ENCODE measurements around the gene ZNF181.
A peak's percentile ranks its signal among the peaks of the same experiment; 100 is the strongest.

Gene ZNF181

GRCh38 chr19:34759218-34759917 is 25.3 kb downstream of the ZNF181 start:
- DNase-seq: no peak

DNA sequence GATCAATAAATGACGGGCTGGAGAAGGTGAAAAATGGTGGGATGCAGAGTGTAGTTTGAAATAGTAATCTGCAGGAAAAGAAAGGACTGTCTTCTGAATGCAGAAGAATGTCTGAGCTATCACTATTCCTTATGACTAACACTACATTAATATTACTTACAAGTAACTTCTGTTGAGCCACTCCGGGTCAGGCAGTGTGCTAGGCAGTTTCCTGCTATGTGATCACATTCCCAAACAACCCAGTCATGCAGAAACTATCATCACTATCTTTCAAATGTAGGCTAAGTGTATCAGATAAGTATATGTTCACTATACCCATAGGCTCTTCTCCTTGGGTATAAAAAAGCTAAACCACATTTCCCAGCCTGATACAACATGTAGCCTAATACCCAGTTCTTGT is 32.3 kb downstream of the ZNF181 start:
- no peak for DNase-seq

DNA sequence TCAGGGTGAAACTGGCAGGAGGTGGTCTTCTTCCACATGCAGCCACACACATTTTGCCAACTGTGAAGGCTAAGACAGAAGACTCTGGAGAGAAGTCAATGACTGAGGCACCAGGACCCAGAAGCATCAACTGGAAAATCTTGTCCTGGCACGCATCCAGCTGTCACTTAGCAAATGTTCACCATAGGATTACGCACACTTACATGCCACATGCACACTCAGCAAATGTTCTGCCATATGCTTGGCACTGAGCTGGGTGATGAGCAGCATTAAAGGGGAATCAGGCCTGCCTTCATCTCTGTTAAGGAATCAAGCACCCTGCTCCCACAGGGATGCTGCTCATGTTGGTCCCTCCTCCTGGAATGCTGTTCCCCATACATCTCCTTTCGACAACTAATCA is 33.9 kb downstream of the ZNF181 start:
- DNase-seq: no peak

- peak; percentile 86 for DNase-seq
Observed at GRCh38 chr19:34772697-34773554, 38.9 kb downstream of the ZNF181 start, which contains the start of gene ZNF599. Gene ZNF599, minus strand, starts transcription at chr19:34773215. Its CDS starts 374 bp downstream, at chr19:34772841.

DNA sequence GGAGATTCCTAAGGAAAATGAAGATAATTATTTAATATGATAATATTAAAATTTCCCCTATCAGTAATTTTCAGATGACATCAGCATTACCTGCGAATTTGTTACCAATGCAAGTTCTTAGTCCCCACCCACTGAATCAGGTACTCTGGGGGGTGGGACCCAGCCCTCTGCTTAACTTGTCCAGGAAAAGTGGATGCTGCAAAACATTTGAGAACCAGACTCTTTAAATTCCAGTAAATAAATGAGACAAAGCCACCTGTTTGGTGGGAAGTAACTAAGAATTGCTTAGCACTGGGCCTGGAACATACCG is 39.5 kb downstream of the ZNF181 start:
- no peak for DNase-seq

DNA sequence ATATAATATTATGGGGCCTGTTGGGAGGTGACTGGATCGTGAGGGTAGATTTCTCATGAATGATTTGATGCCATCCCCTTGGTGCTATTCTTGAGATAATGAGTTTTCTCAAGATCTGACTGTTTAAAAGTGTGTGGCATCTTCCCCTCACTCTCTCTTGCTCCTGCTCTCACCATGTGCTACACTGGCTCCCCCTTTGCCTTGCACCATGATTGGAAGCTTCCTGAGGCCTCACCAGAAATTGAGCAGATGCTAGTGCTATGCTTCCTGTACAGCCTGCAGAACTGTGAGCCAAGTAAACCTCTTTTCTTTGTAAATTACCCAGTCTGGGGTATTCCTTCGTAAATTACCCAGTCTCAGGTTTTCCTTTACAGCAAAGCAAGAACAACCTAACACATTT is 40.8 kb downstream of the ZNF181 start:
- DNase-seq: no peak

- no peak for DNase-seq
Observed at GRCh38 chr19:34778342-34778741, 44.3 kb downstream of the ZNF181 start.

- no peak for DNase-seq
Observed at GRCh38 chr19:34779652-34780051, 45.6 kb downstream of the ZNF181 start.

GRCh38 chr19:34786236-34786635 is 52.2 kb downstream of the ZNF181 start:
- DNase-seq: no peak

DNA sequence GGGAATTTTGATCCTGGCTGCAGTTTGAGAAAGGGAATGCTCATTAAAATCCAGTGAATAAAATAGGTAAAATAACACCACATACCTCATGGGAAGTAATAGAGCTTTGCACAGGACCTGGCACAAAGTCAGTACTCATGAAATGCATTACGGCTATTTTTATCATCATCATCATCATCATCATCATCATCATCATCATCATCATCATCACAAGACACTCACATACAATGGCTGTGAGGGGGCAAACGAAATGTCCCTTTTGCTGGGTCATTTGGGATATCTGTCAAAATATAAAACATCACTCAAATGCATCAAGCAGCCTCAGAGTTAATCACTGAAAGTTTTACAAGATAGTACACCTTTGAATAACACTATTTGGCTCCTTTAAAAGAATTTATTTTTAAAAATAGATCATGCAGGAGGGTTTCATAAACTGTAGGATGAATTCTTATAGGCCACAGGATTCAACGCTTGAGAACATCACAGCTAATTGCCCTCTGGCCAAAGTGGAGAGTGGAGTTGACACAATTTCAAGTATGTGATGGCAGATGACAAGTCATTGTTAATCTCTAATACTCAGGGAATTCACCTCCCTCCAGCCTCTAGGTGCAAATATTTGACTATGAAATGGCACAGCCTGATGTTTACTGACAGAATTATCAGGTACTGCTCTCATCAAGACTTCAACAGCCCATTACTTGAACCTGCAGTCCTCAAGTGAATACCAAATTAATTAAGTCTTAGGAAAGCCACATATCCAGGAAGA is 53.2 kb downstream of the ZNF181 start:
- DNase-seq: no peak

- no peak for DNase-seq
Observed at GRCh38 chr19:34788074-34788473, 54.0 kb downstream of the ZNF181 start.

DNA sequence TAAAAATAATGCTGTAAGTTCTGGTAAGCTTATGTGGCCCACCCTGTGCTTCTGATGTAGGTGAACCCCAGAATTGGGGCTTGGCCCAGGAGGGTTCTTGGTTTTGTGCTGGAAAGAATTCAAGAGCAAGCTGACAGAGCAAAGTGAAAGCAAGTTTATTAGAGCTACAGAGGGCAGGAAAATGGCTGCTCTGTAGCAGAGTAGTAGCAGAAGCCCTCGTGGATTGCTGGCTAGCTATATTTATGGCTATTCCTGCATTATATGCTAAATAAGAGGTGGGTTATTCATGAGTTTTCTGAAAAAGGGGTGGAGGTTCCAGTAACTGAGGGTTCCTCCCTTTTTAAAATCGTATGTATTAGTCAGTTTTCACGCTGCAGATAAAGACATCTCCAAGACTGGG is 59.5 kb downstream of the ZNF181 start:
- DNase-seq: no peak

DNA sequence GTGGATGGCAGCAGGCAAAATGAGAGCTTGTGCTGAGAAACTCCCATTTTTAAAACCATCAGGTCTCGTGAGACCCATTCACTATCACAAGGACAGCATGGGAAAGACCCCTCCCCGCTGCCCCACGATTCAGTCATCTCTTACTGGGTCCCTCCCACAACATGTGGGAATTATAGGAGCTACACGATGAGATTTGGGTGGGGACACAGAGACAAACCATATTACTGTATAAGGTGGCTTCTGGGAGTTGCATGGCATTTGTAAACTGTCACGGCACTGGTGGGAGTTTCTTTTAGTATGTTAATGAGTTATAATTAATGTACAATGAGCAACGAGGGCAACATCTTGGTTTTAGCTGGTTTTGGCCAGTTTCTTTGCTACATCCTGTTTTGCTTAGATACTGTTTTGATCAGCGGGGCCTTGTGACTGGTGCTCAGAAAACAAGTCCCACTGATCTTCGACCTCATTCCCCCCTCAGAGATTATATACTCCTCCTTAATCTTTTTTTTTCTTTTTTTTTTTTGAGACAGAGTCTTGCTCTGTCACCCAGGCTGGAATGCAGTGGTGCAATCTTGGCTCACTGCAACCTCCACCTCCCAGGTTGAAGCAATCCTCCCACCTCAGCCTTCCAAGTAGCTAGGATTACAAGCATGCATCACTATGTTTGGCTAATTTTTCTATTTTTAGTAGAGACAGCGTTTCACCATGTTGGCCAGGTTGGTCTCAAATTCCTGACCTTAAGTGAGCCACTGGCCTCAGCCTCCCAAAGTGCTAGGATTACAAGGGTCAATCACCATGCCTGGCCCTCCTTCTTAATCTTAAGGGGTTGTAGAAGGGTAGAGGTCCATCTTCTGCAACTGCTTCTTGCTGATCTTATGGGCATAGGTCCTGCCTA is 60.3 kb downstream of the ZNF181 start:
- no peak for DNase-seq
